Tongue (tissue), 2 donors: ENCODE results near the gene MYO16. TPM values are rescaled to one million over a fixed set of nuclear protein-coding genes. Genes with fewer than 3 reads are reported as not detected.
"Not testable (repeated sequence)": the region's sequence is repeated elsewhere in the genome, so short reads cannot be mapped to it uniquely, and the experiment has no call there.

Source experiments
- DNase-seq: peaks from one replicate; pipeline ENCODE4 v3.0.0-alpha.2; 2015
- total RNA-seq: library from RNA; depleted of rRNA; stranded (reverse); fragments of >200 nt; gene quantifications from one replicate; pipeline ENCODE4 v1.2.3, GENCODE V29; 2014

MYO16 gene
- total RNA-seq, 1 donor from 2014 or later: 12.2 TPM

GRCh38 chr13:109074853-109075252 is 445.4 kb downstream of the MYO16 start:
- no peak for DNase-seq

DNA sequence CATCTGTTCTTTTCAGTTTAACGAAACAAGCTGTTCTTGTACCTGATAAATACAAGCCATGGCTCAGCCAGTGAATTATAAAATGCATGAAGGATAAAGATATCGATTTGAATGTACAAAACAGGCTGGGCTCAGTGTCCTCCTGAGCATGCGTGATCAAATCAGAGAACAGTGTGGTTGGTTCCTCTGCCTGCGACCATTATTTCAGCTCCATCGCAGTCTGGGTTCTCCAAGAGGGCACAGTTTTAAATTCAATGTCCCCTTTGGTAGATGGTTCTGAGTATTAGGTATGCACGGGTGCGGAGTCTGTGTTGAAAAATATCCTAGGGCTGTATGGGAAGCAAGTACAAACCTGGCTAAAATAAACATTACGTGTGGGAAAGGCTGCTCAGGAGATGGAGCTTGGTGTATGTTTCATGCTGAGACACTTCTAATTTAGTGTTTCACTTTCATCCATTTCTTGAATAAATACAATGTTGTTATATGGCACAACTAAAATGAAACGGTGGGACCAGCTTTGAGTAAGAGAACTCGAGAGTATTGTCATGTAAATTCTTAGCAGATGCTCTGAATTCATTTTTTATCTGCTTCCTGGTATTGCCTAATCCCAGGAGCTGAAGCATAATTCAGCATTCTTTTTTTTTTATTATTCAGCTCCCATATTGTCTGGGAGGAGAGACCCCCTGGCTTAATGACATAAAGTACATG is 458.7 kb downstream of the MYO16 start:
- DNase-seq: peak; percentile 15

- no peak for DNase-seq
Measured at GRCh38 chr13:109088624-109088917, 459.2 kb downstream of the MYO16 start.

- DNase-seq: no peak
Measured at GRCh38 chr13:109090796-109091195, 461.4 kb downstream of the MYO16 start.

DNA sequence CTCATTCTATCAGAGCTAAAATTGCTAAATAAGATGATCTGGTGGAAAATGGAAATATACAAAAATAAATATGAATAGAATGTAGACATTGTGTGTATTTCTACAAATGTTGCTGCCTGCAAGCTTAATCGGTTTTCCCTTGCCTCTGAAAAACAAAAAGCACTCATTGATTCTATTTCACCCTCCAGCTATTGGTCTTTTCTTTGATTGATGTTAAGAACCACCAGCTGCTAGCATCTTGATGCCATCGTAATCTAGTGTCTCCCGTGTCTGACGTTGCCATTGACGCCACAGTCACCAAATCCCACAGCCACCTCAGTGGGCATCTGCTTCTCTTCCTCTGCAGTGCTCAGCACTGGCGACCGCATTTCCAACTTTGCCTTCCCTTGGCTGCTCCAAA is 461.8 kb downstream of the MYO16 start:
- DNase-seq: no peak

- DNase-seq: not testable (repeated sequence)
Measured at GRCh38 chr13:109092186-109092585, 462.8 kb downstream of the MYO16 start.

- DNase-seq: no peak
Measured at GRCh38 chr13:109093998-109094397, 464.6 kb downstream of the MYO16 start.

- peak; percentile 15 for DNase-seq
Measured at GRCh38 chr13:109095126-109095525, 465.7 kb downstream of the MYO16 start.

- DNase-seq: no peak
Measured at GRCh38 chr13:109096101-109096500, 466.7 kb downstream of the MYO16 start.

DNA sequence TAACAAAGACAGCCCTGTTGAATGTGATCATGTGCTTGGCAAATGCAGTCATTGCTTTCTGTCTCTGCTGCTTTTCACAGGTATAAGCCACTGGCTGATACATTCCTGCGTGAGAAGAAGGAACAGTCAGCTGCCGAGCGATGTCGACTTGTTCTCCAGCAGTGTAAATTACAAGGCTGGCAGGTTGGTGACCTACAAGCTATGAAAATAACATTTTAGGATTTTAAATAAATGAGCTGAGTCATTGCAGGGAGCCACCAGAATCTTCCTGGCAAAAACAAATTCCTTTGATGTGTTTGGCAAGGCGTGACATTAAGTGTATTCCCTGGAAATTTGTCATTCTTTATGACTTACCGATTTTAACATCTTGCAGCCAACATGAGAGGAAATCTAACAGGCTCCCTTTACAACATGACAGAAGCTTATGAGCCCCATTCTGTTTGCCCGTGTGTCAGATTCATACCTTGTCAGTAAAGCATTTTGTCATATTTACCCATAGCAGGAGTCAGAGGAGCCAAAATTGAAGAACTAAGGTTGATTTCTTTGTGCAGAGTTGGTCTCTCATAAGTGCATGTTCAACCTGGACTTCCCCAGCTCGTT is 471.4 kb downstream of the MYO16 start:
- peak; percentile 3 for DNase-seq

DNA sequence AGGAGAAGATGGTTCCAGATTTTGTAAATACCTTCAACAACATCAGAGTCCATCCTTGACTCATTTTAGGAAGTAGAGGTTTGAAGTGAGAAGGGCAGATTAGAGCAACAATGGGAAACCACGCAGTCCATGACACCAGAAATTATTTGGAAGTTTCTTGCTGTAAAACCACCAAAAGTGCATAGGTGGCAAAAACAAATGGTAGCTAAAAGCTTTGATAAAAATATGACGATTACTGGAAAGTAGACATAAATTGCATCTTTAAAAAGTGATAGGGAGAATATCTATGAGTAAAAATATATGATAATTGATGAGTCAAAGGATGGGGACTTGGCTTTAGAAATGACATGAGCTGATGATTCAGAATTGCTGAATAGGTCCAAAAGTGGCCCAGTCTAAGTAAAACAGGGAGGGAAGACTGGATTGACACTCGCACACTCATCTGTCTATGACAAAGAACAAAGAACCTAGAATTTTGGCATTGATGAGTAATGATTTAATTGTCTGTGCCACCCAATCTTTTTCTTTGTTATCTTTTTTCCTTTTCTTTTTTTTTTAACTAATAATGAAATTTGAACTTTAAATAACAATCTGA is 472.2 kb downstream of the MYO16 start:
- no peak for DNase-seq

DNA sequence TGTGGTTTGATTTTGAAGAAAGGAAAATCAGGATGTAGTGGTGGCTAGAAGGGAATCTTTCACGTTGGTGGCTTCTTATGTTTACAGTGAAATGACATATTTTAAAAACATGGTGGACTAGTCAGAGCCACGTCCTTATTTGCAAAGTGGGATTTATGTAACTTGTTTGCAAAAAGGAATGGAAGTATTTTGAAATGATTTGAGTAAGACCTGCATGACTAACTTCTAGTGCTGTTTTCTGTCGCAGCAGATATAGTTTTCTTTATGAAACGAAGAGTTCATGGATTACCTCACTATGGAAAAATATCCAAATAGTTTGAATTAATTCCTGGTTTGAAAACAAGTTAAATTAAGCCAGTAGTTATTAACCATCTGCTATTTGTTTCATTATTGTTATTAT is 476.5 kb downstream of the MYO16 start:
- no peak for DNase-seq

DNA sequence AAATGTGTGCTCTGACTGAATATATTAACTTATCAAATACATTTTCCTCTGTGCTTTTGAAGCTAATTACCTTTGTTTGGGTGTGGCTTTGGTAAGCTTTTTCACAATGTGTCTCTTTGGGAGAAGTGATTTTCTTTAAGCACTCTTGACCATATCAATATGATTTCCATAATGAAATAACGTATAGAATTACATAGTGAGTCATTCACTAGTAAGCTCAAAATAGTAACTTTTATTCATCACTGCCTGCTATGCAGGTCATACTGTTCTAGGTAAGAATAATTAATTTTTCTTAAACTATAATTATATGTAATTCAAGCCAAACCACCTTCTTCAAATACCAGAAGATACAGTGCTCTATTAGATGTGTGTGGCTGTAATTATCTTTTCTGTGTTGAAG is 480.7 kb downstream of the MYO16 start:
- DNase-seq: no peak

DNA sequence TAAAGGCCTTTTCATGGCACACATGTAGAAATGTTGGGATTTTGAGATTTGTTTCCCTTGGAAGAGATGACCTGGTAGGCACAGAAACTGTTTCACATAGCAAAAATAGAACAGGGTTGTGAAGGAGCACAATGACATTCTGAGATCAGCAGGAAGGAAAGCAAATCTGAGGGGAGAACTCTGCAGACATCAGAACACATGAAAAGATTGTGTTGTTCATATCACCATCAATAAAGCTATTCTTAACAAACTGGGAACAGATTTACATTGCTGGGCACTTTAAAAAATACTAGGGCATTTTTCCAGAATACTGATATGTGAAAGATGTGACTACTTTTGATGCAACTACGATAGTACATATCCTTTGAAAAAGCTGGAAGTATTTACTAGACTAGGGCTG is 481.7 kb downstream of the MYO16 start:
- no peak for DNase-seq

DNA sequence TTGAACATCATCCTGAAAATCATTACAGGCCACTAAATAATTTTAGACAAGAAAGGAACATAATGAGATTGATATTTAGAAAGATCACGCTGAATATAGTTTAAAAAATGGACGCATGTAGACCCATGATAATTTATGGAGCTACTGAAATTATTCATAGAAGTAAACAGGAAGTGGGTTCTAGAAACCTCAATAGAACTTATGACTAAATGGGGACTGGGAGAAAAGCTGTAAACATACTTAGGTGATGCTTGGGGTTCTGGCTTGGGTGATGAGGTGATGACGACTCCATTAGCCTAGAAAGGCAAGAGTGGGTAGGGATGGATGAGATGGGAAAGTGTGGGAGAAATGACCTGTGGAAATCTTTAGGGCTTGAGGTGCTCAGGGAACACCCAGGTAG is 484.0 kb downstream of the MYO16 start:
- DNase-seq: no peak

DNA sequence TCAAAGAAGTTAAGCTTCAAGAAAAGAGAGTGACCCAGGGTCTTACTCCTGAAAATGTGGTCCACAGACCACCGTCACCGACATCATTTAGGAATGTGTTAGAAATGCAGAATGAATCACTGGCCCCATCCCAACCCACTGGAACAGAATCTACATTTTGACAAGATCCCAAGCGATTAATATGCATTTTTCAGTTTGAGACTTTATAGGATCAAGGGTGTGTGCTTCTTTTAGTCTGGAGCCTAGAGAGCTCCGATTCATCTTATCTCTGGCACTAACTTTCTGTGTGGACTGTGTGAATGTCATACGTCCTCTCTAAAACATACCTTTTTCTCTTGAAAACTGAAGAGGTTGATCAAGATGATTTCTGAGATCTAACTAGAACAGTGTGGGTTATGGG is 484.8 kb downstream of the MYO16 start:
- no peak for DNase-seq

DNA sequence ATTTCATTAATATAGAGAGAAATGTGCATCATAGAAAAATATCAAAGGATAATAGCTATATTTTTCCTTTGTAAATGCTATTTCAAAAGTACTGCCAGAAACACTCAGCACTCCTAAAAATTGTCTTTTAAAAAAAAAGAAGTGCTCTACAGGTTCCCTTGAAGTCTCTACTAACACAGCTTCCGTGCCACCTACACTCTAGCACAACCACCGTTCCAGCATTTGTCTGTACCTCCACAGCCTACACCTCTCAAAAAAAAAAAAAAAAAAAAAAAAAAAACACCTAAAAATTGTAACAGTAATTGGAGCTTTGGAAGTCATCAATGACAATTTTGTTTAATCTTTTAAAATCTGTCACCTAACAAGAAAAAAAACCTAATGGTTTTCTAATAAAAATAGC is 485.6 kb downstream of the MYO16 start:
- no peak for DNase-seq

GRCh38 chr13:109118521-109118920 is 489.1 kb downstream of the MYO16 start:
- DNase-seq: no peak

GRCh38 chr13:109119896-109120295 is 490.5 kb downstream of the MYO16 start:
- DNase-seq: no peak

GRCh38 chr13:109121826-109122225 is 492.4 kb downstream of the MYO16 start:
- no peak for DNase-seq

DNA sequence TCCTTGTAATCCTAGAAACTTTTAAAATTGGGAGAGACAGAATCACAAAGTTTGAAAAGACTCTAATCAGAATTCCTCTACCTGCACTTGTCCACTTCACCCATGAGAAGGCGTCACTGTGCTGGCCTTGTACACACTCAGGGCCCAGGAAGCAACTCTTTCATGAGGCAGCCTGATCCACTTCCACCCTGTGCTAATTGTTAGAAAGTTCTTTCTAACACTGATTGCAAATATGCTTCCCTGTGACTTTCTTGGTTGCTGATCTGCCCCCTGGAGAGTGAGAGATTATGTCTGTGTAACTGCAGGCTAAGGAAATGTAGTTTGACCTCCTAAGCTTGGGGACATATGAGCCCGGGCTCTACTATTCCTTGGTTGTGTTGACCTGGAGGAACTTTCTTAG is 494.6 kb downstream of the MYO16 start:
- no peak for DNase-seq

DNA sequence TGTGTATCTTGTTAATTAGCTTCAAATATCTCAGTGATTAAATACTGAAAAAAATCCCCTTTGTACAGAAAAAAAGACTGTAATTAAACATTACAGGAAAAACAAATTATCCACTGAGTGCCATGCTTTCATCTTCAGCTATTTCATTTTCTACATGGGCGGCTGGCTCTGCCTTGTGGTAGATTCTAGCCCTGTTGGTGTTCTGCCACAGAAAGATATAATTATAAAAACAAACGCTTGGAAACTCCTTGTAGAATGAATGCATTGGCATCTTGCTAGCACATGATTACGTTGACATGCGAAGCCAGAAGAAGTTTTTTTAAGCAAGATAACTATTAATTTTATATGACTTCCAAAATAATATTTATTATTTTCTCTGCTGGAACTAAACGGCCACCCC is 496.8 kb downstream of the MYO16 start:
- DNase-seq: no peak

DNA sequence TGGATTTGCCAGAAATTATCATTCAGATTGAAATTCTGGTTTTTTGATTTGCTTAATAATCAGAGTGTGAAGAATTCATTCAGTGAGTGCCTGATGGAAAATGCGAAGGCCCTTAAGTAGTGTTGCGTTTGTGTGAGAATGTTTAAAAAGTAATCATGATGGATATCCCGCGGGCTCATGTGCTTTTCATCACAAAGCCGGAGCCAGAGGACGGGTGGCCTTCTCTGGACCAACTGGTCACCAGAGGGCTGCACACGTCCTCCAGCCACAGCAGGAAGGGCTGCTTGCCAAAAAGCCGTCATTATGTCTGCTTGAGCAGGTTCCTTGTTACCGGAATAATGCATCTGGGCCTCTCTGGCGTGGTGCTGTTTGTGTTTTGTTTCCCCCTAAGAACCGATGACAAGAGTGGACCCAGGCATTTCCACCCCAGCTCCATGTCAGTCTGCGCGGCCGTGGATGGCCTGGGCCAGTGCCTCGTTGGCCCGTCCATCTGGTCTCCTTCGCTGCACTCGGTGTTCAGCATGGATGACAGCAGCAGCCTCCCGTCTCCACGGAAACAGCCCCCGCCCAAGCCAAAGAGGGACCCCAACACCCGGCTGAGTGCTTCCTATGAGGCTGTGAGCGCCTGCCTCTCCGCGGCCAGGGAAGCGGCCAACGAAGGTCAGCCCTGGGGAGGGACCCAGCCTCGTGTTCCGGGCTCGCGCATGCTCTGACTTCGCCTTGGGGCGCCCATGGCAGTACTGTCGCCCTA is 497.7 kb downstream of the MYO16 start:
- no peak for DNase-seq
